ENCODE measurements around the gene AUTS2. TPM values are rescaled to one million over a fixed set of nuclear protein-coding genes. Genes with fewer than 3 reads are reported as not detected.

Gene AUTS2
- total RNA-seq, 1 experiment from 2014 or later, result 4.2 TPM

DNA sequence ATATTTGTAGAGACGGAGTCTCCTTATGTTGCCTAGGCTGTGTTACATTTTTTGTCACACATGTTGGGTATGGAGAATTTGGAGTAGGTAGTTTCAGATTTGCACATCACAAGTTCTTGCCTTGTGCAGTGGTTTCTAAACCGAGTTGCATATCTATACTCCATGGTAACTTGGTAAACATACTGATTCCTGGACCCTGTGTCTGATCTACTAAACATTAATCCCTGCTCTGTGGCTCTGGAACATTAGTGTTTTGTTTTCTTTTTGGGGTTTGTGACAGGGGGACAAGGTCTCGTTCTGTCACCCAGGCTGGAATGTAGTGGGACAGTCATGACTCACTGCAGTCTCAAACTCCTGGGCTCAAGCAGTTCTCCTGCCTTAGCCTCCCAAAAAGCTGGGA is 24.7 kb downstream of the AUTS2 start:
- no peak for DNase-seq (ENCODE audit: low spot score)

DNA sequence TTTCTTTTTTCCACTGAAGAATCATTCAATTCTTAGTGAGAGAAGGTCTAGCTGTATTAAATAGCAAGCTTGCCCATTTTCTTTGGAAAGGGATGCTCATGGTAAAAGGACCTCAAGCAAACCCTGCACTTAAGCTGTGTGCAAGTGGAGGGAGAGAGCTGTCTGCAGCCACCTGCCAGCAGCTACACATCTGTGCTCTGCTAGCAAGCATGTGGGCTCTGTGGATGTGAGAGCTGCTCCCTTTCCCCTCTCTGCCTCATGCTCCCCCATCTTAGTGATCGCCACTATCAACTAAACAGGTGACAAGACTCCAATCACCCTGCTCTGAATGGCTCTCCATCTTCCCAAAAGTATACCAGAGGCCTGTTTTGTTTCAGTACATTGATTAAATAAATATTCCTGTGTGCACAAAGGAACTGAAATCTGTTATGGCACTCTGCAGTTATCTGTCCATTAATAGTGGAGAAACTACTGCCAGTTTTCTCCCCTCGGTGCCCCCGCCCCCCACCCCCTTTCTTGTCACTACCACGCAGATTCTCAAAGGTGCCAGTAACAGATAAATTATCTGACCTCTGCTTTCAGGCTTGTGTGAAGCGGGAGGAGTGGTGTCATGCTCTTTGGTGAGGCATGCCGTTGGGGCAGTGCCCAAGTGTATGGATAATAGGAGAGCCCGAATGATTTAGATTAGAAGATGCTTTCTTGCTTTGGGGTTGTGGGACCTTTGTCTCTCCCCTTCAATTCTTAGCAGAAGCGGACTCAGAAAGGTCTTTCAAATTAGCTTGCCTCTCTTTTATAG is 26.4 kb downstream of the AUTS2 start:
- DNase-seq (ENCODE audit: low spot score), result no peak

DNA sequence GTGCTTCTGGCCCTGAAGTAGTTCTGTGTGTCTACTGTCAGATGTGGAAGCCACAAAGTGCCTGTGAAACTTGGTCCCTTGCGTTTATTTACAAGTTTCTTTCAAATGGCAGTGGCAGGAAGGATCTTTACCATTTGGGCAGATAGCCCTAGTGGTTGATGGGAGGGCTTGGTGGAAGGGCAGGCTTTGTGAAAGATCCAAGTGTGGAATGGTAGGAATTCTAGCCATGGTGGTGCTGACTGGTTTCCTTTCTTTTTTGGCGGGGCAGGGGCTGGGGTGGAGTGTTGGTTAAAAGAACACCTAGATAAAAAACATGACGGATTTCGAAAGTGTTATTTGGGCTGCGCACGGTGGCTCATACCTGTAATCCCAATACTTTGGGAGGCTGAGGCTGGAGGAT is 27.0 kb downstream of the AUTS2 start:
- DNase-seq (ENCODE audit: low spot score), result no peak

DNA sequence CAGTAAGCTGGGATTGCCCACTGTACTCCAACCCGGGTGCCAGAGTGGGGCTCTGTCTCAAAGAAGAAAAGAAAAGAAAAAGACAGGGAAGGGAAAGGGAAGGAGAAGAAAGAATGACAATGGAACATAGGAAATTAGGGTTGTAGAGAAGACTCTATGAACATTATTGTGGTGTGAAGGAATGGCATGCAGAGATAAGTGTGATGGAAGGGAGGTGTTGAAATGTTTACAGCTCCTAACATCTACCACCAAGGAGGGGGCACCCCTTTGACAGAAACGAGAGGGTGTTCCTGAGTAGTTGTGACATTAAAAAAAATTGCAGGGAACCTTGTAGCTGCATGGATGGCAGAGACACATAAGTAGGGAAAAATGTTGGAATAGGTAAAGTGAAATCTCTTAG is 27.5 kb downstream of the AUTS2 start:
- no peak for DNase-seq (ENCODE audit: low spot score)

DNA sequence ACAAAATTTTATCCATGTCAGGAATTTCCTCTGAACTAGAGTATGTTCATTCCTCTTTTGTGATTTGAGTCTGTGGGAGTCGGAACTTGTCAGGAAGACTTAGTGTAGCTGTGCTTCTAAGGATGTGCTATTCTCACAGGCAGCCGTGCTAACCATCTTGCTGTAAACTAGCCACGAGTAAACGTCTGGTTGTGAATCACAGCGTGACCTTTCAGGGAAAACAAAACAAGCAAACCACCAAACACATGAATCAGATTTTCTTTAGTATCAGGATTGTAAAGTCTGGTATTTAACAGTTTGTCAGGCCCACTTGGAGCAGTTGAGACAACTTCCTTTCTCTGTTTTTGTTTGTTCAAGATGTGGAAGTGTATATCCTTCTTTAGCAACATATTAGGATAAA is 32.0 kb downstream of the AUTS2 start:
- DNase-seq (ENCODE audit: low spot score), result no peak

DNA sequence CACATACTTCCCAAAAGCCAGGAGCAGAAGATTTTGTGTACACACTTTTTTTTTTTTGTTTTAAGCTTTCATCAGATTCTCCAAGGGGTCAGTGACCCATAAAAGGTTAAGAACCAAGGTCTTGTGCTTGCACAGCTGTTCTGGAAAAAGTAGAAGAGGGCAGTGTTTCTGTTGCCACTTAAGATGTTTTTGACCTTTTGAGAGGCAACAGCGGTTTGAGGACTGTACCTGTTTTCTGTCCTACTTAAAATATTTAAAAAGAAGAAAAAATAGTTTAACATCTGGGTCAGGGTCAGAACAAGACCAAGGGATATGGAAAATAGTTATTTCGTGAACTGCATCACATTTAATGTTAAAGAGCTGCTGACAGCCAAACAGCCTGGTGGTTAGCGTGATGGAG is 32.9 kb downstream of the AUTS2 start:
- DNase-seq (ENCODE audit: low spot score), result no peak

DNA sequence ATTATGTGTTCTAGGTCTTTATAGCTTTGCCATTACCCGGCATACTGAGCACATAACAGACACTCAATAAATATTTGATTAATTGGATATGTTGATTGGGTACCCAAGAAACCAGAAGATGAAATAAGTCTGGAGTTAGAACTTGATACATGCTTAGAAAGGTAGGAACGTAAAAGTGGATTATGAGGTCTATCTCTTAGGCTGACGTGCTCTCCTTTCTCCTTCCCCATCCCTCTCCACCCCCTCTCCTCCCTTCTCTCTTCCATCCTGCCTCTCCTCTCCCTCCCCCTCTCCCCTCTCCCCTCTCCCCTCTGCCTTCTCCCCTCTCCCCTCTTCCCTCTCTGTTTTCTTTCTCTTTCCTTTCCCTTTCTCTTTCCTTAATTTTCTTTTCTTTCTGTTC is 34.0 kb downstream of the AUTS2 start:
- no peak for DNase-seq (ENCODE audit: low spot score)

DNA sequence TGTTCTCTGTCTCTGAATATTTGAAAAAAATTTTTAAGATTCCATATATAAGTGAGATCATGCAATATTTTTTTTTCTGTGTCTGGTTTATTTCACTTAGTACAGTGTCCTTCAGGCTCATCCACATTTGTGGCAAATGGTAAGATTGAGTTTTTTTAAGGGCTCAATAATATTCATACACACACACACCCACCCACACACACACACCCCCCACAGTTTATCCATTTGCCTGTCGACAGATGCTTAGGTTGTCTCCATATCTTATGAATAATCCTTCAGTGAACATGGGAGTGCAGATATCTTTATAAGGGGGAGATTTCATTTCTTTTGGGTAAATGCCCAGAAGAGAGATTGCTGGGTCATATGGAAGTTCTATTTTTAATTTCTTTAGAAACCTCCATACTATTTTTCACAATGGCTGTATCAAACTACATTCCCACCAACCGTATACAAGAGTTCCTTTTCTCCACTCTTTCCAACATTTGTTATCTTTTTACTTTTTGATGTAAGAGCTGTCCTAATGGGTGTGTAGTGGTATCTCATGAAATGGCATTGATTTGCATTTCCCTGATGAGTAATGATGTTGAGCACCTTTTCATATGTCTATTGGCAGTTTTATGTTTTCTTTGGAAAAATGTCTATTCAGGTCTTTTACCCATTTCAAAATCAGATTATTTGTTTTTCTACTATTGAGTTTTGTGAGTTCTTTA is 35.0 kb downstream of the AUTS2 start:
- DNase-seq (ENCODE audit: low spot score), result no peak

DNA sequence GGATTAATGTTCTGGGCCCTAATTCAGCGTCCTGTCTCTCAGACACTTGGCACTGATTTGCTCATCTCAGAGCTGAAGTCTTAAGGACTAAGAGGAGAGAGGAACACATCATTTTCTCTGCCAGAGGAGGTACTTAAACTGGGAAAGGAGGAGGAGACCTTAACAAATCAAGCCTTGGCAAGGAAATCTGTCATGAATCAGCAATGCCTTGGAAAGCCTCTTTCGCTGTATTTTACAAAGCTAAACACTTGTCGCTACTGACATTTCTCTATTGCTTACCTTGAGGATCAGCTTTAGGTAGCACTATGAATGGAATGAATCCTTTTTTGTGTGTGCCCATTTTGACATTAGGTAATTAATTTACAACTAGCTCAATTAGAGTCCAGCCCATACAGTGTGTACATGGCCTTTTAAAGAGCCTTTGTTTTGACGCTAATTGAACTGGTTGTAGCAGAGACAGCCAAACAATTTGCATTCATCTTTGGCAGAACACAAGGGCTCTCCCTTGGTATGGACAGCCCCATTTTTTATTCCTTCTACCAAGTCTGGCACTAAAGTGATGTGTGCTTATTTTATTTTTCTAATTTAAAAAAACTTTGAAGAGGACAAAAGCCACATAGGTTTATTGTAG is 37.4 kb downstream of the AUTS2 start:
- DNase-seq (ENCODE audit: low spot score), result no peak

DNA sequence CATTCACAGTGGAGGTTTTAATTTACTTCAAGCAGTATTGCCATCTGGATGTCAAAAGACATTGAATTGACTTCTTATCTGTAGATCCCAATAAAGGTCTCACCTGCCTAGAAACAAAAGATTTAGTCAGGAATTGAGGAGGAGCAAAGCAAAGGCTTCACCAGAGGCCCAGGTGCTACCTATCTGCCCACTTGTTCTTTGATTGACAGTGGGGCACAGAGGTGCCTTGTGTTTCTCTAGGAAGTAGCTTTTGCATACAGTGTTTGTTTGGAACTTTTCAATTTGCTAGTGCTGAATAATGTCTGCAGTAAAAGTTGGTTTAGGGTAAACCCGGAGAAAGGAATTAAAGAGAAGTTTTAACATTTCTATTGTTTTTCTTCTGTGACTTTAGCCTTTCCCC is 40.4 kb downstream of the AUTS2 start:
- DNase-seq (ENCODE audit: low spot score), result no peak

DNA sequence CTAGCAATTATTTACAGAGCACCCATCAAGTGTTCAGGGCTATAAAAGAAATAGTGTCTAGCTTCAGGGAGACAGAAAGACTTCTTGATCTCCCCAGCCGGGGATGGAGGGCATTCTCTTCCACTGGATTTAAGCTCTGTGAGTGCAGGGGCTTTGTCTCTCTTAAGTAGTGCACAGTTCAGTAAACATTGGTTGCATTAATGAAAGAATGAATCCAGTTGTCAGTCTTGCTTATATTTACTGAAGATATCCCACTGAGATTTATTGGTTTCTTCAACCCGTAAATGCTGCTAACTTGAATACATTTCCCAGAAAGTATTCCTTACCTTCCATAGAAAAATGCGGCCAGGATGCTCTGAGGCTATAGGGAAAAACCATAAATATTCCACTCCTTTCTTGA is 41.9 kb downstream of the AUTS2 start:
- DNase-seq (ENCODE audit: low spot score), result no peak

DNA sequence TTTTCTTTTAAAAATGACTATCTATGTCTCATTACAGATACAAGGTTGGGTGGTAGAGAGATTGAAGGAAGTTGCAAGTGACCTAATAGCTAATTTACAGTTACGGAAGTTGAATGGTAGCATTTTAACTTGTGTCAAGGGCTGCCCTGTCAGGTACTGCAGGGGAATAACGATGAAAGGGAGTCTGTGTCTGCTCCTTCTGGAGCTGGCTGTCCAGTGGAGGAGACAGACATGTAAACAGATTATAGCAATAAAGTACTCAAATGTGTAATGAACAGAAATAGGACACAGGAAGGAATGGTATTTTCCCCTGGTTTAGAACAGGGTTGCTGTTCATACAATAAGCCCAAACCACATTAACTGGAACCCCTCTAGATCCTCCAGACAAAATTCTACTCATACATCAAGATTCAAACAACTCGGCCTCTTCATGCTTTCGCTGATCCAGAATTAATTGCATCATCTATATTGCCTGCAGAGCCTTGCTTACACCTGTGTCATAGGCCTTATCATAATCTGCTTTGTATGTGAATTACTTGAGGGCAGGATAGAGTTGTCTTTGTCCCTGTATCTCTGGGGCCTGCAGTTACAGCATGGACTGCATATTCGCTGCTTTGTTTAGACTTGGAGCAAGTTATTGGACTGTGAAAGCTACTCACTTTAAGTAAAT is 42.8 kb downstream of the AUTS2 start:
- no peak for DNase-seq (ENCODE audit: low spot score)

DNA sequence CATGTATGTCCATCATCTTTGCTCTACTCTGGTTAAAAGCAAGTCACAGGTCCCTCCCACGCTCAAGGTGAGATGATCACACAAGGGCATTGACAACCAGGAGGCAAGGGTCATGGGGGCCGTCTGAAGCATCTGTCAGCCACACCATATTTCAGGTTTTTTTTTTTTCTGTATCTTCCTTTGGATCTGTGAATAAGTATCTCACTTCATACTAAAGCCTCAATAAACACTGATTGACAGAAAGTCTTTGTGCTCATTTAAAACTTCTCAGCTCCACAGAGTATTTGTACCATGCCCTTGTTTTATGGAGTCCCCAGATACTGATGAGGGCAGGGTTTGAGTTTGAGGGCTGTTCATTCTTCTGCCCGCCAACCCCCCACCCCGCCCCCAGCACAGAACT is 45.0 kb downstream of the AUTS2 start:
- DNase-seq (ENCODE audit: low spot score), result no peak

DNA sequence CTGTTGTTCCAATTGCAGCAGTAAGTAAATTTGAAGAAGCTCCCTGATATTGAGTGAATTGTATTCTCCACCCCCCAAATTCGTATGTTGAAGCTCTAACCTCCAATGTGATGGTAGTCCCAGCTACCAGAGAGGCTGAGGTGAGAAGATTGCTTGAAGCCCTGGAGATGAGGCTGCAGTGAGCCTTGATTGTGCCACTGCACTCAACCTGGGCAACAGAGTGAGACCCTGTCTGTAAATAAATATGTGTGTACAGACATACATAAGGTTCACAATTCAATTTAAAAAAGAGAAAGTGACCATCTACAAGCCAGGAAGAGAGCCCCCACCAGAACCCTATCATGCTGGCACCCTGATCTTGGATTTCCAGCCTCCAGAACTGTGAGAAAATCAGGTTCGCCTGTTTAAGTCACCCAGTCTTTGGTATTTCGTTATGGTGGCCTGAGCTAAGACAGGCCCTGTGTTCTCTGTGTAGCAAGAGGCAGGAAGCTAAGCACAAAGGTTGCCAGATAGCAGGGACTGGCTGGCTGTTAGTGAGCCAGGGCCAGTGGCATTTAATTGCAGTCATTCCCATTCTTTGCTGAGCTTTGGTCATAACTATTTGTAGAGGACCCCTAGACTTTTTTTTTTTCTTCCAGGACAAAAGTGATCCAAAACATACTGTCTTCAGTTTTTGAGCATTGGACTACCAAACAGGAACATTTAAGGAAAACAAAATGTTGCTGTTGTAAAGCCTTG is 45.6 kb downstream of the AUTS2 start:
- DNase-seq (ENCODE audit: low spot score), result no peak

DNA sequence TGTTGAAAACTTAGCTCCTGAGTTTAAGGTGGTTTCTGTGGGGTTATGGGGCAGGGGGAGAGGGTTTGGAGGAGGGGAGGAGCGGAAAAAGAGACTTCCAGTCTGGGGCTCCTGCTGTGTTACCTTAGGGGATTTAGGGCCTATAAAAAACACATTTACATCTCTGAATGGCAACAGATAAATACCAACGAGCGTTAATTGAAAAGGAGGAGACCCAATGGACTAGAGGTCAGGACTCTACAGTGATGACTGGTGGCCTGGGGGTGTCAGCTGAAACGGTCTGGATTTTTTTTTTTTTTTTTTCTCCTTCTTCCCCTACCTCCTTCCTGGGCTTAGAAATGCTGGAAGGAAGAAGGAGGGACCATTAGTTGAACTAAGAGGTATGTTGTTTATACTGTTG is 47.4 kb downstream of the AUTS2 start:
- DNase-seq (ENCODE audit: low spot score), result no peak

DNA sequence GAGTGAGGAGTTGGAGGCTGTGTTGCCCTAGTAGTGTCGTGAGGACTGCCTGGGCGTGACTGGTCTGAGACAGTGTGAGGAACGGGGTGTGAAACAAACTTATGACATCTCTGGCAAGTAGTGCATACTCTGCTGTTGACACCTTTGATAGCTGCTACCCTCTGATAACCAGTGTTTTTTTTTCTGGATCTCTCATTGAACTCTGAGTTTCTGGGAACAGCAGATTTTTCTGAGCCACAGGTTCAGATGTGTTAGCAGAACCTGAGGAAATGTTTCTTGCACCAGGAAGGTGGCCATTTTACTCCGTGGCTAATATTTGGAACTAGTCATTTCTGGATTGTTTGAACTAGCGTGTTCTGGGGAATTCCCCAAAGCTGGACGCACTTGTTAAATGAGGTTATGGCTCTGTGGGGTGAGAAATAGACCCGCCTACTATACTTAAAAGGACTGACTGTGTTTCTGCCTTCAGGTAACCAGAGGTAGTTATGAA is 52.9 kb downstream of the AUTS2 start:
- no peak for DNase-seq (ENCODE audit: low spot score)

DNA sequence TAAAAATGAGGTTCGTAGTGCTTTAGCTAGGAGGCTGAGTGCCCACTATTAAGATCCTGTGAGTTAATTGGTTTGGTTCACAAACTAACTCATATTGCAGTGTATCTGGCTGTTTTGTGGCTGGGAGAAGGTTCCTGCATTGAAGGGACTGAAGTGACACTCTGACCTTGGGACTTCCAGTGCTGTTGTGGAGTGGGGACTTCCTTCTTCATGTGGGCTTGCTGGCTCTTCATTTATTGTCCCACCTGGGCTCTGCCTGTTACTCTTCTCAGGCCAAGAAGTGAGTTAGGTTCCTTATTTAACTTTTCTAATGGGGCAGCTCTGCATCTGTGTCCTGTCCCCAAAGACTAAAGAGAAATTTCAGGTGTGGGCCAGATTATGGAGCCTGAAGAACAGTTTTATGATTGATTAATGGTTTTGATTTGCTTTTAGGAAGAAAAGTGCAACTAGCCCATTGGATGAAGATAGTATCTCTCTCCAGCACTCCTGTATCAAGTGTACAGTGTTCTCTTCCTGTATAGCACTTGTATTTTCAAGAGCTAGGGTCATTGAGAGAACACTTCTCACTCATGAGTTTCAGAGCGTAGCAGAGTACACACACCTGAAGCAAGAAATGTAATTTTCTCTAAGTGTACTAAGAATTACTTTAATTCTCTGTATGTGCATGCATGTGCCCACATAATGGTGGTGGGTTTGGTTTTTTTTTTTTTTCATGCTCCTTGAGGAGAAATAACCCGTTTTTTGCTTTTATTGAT is 54.8 kb downstream of the AUTS2 start:
- no peak for DNase-seq (ENCODE audit: low spot score)

DNA sequence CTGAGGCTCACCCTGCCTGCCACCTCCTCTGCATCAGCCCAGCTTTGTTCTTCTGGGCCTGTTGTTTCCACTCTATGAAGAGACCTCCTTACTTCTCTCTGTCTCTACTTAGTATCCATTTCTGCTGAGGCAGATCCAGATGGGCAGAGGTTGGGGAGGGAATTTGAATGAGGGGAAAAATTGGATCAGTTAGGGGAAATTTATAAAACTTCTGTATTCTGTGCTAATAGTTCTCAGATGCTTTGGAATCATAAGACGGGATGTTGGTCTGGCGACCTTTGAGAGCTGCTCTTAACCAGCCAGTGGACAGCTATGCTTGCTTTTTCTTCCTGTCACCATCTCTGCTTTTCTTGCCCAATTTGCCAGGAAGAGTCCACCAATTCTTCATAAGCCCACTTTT is 55.5 kb downstream of the AUTS2 start:
- DNase-seq (ENCODE audit: low spot score), result no peak

DNA sequence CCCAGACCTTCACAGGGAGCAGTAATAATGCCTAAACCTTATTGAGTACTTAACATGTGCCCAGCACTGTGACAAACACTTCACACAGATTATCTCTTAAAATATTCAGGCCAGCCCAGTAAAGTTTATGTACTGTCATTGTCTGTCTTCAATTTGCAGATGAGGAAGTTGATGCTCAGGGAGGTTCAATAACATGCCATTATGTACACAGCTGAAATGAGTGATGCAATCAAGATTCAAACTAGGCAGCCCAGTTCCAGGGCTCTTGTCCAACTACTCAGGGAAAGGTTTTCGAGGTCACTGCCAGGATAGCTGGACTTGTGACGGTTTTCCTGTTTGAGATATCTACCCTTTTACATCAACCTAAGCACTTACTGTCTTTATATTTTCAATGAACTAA is 56.1 kb downstream of the AUTS2 start:
- DNase-seq (ENCODE audit: low spot score), result no peak

DNA sequence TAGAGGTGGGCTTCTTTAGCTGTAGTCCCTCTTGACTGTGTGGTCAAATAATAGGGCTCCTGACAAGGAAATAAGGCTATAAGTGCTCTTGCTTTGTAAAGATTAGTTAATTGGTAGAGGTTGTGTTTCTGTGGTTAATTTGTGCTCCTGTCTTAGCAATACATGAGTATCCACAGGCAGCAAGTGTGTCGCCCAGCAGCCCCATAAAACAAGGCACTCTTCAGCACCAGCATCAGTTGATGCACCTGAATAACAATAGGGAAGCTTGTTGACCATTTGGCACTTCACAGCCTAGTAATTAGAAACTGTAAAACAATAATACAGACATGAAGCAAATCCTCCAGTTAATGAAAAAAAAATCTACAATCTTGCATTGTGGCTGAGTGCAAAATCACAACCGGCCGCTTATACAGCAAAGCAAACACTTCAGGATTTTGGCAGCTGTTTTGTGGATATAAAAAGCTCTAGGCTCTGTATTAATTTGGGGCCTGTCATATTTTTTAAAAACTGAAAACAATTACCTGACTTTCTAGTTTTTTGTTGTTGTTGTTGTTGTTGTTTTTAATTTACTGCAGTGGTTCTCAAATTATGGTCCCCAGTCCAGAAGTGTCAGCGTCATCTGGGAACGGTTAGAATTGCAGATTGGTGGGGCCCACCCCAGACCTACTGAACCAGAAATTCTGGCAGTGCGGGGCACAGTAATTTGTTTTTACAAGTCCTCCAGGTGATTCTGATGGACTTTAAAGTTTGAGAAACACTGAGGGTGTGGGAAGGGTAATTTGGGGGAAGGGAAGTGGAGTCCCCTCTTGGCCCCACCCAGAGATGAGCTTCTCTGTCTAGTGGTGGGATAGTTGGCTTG is 56.8 kb downstream of the AUTS2 start:
- DNase-seq (ENCODE audit: low spot score), result no peak
